GOT3 (cell line): ENCODE results near the gene EME1.

Experiments used
- DNase-seq: peaks from one replicate; lab custom pipeline; 2025; ENCODE audit warnings: mixed read lengths; lab: John Stamatoyannopoulos, UW

The EME1 gene

DNA sequence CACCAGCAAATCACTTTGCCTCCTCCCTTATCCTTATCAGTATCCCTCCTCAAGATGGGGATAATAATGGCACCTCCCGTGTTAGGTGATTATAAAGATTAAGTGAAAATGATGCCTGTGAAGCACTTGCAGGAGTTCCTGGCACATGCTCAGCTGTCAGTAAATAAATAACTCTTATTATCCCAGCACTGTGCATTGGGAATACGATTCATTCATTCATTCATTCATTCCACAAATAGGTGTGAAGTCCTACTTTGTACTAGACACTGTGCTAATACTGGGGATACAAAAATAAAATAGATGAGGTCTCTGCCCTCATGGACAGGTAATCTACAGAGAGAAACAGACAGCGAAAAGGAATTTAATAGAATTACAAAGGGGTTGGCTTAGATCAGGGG, 25.1 kb upstream of the EME1 start:
- no peak for DNase-seq

DNA sequence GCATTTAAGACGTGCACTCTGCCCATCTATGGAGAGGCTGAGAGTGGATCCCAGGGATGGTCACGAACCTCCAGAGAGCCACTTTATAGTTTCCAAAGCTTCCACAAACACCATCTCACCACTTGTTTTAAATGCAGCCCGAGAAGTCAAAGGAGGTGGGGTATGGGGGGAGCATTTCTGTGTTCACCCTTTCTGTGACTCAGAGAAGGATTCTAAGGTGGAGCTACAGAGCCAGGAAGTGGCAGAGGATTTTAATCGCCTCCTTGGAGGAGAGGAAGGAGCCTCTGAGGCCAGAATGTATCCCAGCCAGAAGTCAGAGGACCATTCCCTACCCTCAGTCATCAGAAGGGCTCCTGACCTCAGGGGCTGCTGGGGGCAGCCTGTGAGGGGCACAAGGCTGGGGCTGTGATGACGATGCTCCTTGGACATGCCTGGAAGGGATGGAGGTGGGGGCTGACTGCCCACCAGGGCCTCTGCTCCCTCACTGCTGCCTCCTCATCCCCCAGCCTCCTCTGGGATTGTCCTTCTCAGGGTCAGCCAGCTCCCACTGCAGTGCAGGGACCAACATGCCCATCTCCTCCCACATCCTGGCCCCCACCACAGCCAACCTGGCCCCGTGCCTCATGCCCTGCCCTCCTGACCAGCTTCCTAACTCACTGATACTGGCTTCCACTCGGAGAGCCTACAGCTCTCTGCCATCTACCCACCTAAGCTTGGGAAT, 24.3 kb upstream of the EME1 start:
- DNase-seq, result no peak

- DNase-seq, result no peak
Measured at GRCh38 chr17:50349243-50349600, 23.8 kb upstream of the EME1 start.

DNA sequence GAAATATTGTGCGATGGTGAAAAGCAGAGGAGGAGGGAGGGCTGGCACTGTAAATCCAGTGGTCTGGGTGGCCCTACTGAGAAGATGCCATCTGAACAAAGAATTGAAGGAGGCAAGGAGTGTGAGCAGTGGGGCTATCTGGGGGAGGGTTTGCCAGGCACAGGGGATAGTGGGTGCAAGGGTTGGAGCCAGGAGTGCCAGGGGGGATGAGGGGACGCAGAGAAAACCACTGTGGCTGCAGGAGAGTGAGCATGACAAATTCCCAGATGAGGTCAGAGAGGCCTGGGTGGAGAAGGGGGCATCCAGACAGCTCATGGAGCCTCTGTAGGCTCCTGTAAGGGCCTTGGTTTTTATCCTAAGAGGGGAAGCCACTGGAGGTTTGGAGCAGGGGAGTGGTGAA, 22.3 kb upstream of the EME1 start:
- no peak for DNase-seq

DNA sequence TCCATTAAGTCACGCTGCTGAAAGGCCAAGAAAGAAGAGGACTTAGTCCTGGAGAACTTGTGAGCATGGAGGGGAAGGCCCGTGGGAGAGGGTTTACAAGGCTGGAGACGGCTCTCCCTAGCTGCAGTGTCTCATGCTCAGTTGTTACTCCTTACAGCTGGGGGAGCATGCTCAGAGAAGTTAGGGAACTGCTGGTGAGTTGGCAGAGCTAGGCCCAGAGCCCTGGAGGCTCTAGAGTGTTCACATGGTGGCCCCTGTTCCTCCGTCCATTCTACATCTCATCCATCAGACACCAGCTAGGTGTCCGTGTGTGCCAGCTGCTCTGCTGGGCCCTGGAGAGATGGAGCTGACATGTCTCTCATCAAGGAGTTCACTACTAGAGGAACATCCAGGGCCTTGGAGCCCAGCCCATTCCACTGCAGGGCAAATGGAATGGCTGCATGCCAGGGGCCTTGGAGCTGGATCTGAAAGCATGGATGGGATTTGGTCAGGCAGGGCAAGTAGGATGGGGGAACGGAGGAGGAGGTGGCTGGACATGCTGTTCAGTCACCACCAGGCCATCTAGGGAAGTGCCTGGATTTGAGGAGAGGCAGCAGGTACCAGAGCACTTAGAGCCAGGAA, 20.8 kb upstream of the EME1 start:
- no peak for DNase-seq

GRCh38 chr17:50352693-50353599, 20.1 kb upstream of the EME1 start:
- DNase-seq, result no peak

GRCh38 chr17:50353600-50354195, 19.3 kb upstream of the EME1 start:
- DNase-seq, result no peak

DNA sequence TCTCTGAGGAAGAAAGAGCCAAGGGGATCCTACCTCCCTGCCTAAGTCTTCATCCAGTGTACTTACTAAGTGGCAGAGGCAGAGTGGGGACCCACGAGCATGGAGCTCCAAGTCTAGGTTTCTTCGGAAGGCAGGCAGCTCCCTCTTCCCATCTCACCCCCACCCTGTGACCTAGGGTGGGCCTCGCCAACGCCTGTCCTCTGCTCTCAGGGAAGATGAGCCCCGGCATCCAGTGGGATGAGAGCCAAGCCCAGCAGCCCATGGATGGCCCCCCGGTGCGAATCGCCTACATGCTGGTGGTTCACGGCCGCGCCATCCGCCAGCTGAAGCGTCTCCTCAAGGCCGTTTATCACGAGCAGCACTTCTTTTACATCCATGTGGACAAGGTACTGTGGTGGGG, 18.8 kb upstream of the EME1 start:
- no peak for DNase-seq

DNA sequence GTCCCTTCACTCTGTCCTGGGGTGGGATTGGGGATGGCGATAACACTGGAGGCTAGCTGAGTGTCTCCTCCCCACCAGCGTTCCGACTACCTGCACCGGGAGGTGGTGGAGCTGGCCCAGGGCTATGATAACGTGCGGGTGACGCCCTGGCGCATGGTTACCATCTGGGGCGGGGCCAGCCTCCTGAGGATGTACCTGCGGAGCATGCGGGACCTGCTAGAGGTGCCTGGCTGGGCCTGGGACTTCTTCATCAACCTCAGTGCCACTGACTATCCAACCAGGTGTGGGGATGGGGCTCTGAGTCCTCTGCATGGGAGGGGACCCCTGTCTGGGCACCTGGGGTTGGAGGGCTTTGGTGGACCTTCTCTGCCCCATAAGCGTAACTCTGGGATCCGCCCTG, 18.3 kb upstream of the EME1 start:
- DNase-seq, result no peak

- no peak for DNase-seq
Measured at GRCh38 chr17:50355336-50355700, 17.7 kb upstream of the EME1 start.

- DNase-seq, result no peak
Measured at GRCh38 chr17:50355701-50356341, 17.2 kb upstream of the EME1 start.

DNA sequence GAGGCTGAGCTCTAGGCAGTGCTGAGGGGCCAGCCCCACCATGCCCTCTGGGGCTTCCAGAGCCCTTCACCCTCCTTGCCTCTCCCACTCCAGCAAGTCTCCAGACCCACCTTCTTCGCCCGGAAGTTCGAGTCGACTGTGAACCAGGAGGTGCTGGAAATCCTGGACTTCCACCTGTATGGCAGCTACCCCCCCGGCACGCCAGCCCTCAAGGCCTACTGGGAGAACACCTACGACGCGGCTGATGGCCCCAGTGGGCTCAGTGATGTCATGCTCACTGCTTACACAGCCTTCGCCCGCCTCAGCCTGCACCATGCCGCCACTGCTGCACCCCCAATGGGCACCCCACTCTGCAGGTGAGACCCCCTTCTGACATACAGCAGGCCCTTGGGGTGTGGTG, 16.6 kb upstream of the EME1 start:
- no peak for DNase-seq

- DNase-seq, result no peak
Measured at GRCh38 chr17:50356892-50357510, 16.0 kb upstream of the EME1 start.

DNA sequence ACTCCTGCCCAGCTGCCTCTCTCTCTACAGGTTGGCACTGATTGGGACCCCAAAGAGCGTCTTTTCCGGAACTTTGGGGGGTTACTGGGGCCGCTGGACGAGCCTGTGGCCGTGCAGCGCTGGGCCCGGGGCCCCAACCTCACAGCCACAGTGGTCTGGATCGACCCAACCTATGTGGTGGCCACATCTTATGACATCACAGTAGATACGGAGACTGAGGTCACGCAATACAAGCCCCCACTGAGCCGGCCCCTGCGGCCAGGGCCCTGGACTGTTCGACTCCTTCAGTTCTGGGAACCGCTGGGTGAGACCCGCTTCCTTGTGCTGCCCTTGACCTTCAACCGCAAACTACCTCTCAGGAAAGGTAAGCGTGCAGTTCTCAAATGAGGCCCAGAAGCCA, 14.9 kb upstream of the EME1 start:
- no peak for DNase-seq

- no peak for DNase-seq
Measured at GRCh38 chr17:50359005-50359699, 13.9 kb upstream of the EME1 start.

DNA sequence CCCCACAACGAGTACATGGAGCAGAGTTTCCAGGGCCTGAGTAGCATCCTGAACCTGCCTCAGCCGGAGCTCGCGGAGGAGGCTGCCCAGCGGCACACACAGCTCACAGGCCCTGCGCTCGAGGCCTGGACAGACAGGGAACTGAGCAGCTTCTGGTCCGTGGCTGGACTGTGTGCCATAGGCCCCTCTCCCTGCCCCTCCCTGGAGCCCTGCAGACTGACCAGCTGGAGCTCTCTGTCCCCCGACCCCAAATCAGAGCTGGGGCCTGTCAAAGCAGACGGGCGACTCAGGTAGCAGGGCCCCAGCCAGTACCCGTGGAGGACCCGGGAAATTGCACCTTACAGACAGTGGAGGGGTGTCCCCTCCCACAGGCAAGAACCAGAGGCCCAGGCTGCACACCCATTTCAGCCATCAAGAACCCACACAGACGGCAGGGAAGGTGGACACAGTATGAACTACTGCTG, 13.0 kb upstream of the EME1 start:
- DNase-seq, result no peak

DNA sequence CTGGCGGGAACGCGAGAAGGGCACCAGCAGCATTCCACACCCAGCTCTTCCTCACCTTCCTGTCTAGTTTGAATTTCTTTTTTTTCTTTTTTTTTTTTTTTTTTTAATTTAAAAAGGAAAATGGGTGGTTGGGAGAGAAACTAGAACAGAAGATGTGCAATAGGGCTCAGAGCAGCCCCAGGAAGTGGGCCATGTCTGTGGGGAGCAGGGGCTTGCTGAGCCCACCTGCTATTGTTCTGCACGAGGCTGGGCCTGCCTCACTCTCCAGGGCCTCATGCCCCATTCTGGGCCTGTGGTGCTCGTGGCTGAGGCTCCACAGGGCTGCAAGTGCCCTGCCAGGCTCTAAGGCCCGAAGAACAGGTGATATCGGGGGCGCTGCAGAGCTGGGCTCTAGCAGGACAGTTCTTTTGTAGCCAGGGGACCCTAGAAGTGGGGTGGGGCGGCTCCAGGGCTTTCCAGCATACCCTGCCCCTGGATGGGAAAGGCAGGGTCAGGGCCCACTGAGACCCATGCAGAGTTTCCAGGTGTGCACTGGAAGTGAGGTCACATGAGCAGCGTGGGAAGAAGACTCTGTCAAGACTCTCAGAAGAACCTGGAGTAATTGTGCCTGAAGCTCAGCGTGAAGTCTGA, 12.4 kb upstream of the EME1 start:
- no peak for DNase-seq

DNA sequence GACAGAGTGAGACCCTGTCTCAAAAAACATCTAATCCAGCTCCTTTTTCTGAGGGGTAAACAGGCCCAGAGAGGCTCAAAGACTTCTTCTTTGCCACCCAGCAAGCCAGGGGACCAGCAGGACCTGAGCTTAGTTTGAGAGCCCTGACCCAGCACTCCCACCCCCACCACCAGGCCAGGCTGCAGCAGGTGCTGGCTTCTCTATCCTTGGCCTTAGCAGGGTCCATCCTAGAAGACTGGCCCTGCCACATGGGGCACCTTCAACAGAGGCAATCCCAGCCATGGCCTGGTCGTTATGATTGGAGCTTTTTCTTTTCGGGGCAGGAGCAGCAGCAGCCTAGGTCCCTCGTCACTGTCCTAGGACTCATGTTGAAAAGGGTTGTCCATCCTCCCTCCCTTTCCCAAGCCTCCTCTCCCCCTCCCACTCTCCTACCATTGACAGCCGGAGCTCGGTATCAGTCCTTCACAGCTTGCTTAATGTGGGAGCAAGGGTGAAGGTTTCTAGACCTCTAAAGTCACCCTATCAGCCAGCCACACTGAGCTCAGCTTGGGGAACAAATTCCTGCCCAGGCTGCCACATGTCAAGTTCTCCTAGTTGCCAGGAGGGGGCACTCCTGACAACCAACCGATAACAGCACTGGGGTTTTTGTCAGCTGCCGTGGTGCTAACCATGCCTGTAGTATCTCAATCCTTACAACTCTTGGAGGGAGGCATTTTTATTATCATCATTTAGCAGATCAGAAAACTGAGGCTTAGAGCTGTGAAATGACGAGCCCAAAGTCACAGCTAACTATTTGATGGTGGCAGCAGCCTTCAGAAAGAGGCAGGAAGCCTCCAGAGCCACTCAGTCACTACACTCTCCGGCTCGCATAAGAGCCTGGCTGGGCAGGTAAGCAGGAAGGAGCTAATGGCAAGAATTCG, 11.2 kb upstream of the EME1 start:
- DNase-seq, result no peak

DNA sequence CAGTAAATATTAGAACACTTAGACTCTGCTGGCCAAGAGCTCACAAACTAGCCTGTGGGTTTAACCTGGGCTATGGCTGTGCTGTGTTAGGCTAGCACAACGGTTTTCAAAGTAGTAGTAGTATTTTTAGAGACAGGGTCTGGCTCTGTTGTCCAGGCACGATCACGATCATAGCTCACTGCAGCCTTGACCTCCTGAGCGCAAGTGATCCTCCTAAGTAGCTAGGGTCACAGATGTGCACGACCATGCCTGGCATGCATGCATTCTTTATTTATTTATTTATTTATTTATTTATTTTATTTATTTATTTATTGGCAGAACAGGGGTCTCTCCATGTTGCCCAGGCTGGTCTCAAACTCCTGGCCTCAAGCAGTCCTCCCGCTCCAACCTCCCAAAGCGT, 10.4 kb upstream of the EME1 start:
- no peak for DNase-seq
